ENCODE data around the gene HEXB.
"Not testable (repeated sequence)": the region's sequence is repeated elsewhere in the genome, so short reads cannot be mapped to it uniquely, and the experiment has no call there.

HEXB gene

GRCh38 chr5:74659172-74659571 lies 25.9 kb upstream of the HEXB start:
- DNase-seq (ENCODE audit: low spot score): no peak

- DNase-seq (ENCODE audit: low spot score): no peak
Measured at GRCh38 chr5:74660140-74660539, 24.9 kb upstream of the HEXB start.

- no peak for DNase-seq (ENCODE audit: low spot score)
Measured at GRCh38 chr5:74660873-74661272, 24.2 kb upstream of the HEXB start.

- DNase-seq (ENCODE audit: low spot score): no peak
Measured at GRCh38 chr5:74664551-74664950, 20.5 kb upstream of the HEXB start.

- no peak for DNase-seq (ENCODE audit: low spot score)
Measured at GRCh38 chr5:74665273-74665672, 19.8 kb upstream of the HEXB start.

GRCh38 chr5:74665816-74666215 lies 19.2 kb upstream of the HEXB start:
- DNase-seq (ENCODE audit: low spot score): no peak

- DNase-seq (ENCODE audit: low spot score): no peak
Measured at GRCh38 chr5:74667396-74667795, 17.6 kb upstream of the HEXB start.

GRCh38 chr5:74669821-74670220 lies 15.2 kb upstream of the HEXB start:
- DNase-seq (ENCODE audit: low spot score): no peak

- DNase-seq (ENCODE audit: low spot score): no peak
Measured at GRCh38 chr5:74670396-74671038, 14.5 kb upstream of the HEXB start.

GRCh38 chr5:74672215-74672877 lies 12.7 kb upstream of the HEXB start:
- DNase-seq (ENCODE audit: low spot score): no peak

GRCh38 chr5:74673011-74673790 lies 11.8 kb upstream of the HEXB start:
- DNase-seq (ENCODE audit: low spot score): peak; percentile 88

- not testable (repeated sequence) for DNase-seq (ENCODE audit: low spot score)
Measured at GRCh38 chr5:74676466-74676865, 8.6 kb upstream of the HEXB start.

GRCh38 chr5:74678123-74678522 lies 6.9 kb upstream of the HEXB start:
- DNase-seq (ENCODE audit: low spot score): not testable (repeated sequence)

- DNase-seq (ENCODE audit: low spot score): not testable (repeated sequence)
Measured at GRCh38 chr5:74679300-74679699, 5.7 kb upstream of the HEXB start.

GRCh38 chr5:74679966-74680365 lies 5.1 kb upstream of the HEXB start:
- DNase-seq (ENCODE audit: low spot score): no peak

- DNase-seq (ENCODE audit: low spot score): peak; percentile 64
Measured at GRCh38 chr5:74685979-74686631, 1.1 kb downstream of the HEXB start.

- no peak for DNase-seq (ENCODE audit: low spot score)
Measured at GRCh38 chr5:74686962-74687751, 2.1 kb downstream of the HEXB start.

- no peak for DNase-seq (ENCODE audit: low spot score)
Measured at GRCh38 chr5:74693191-74693590, 8.2 kb downstream of the HEXB start.

- no peak for DNase-seq (ENCODE audit: low spot score)
Measured at GRCh38 chr5:74717596-74717995, 32.6 kb downstream of the HEXB start.

GRCh38 chr5:74722271-74722670 lies 37.2 kb downstream of the HEXB start:
- DNase-seq (ENCODE audit: low spot score): no peak

GRCh38 chr5:74725331-74725730 lies 40.3 kb downstream of the HEXB start:
- DNase-seq (ENCODE audit: low spot score): no peak

GRCh38 chr5:74736759-74737158 lies 51.7 kb downstream of the HEXB start:
- peak; percentile 79 for DNase-seq (ENCODE audit: low spot score)

Data from pons (tissue), 1 donor.